Mesenteric fat pad (tissue), 1 donor: ENCODE results near the gene TCTN1. TPM values are rescaled to one million over a fixed set of nuclear protein-coding genes. Genes with fewer than 3 reads are reported as not detected.

Experiments used
- DNase-seq: peaks from one replicate; pipeline ENCODE4 v3.0.0-alpha.2; 2020; ENCODE audit warnings: low spot score
- total RNA-seq: library from RNA; stranded (reverse); fragmentation: NEBNext Ultra II Directional; extraction: Animal tissue kit (Norgen Biotek cat#: 25700); gene quantifications from one replicate; pipeline ENCODE4 v1.2.1, GENCODE V29; 2021
- donor health status: DM: yes; HTN: yes; CAD: no.

The TCTN1 gene
- total RNA-seq, 1 donor from 2014 or later: 22.7 TPM

DNA sequence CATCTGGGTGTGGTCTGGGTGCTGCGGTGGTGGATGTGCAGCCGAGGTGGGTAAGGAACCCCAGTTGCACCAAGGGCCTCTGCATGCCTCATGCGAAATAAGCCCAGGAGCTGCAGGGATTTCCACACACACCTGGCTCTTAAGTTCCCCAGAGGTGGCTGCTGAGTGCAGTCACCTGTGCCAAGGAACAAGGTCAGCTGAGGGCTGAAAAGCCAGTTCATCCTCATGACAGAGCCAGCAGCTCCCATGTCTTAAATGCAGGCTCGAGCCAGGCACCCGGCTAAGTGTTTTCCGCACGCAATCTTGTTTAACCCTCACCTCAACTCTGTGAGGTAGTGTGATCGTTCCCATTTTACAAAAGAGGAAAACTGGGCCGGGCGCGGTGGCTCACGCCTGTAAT, 65.3 kb downstream of the TCTN1 start:
- DNase-seq: no peak

DNA sequence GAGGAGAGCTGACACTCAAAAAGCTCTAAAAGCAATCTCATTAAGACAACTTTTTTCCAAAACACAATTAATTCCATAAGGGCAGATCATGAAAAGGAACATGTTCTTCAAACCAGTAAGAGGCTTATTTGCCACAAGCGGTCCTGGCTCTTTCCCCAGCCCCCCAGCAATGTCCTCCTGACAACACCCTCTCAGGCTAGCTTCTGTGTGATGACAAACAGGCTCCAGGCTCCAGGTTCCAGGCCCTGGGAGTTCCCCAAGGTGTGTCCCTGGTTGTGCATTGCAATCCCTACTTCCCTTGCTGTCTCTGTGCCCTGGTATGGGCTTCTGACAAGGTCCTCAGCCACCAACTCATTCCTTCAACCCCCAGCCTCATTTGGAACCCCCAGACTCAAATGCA, 66.1 kb downstream of the TCTN1 start:
- DNase-seq: no peak

DNA sequence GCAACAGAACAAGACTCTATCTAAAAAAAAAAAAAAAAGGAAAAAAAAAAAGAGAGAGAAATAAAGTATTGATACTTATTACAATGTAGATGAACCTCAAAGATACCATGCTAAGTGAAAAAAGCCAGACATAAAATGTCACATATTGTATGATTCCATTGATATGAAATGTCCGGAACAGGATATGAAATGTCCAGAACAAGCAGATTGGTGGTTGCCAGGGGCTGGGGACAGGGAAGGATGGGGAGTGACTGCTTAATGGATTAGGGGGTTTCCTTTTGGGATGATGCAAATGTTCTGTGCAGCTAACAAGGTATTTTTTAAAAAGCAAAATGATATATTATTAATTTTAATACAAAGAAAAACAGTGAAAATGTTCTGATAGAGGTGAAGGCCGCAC, 70.0 kb downstream of the TCTN1 start:
- DNase-seq: no peak

DNA sequence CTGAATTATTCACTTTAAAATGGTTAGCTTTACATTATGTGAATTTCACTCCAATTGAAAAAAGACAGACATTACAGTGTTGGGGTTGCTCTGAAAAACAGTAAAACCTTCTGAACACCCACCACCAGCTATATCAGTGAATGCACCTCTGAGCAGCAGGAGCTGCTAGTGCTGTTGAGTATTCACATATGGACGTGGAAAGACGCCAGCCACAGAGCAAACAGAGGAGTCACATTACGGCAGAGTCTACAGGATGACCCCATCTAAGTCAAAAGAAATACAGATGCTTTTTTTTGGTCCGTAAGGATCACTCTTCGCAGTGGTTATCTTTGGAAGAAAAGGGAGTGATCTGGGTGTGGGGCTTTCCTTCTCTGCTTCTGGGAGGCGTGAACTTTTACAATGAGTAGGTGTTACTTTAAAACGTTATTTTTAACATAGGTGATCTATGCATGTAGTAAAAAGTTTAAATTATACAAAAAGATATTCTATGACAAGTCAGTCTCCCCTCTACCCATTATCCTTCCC, 70.4 kb downstream of the TCTN1 start:
- no peak for DNase-seq

DNA sequence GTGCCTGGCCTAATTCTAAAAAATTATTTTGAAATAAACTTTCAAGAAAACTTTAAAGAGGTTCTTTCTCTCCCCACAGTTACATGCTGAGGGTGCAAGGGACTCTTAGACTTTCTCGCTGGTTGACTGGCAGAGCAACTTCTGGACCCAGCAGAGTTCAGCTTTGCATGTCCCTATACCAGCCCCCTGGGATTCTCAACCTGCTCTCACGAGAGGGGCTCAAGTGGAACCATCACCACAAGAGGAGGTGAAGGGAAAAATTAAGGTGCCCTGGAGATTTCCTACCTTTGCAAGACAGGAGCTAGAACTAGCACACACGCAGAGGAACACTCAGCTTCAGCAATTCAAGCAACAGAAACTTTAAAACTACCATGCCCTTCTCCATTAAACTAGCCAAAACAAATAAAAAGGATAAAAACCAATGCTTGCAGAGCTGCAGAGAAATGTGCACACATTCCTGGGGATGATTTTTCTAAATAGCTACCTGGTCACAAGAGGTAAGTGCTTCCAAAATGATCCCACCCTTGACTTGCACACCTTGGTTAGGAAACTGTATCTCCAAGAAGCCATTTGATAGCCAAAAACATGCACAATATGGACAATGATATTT, 72.5 kb downstream of the TCTN1 start:
- no peak for DNase-seq

DNA sequence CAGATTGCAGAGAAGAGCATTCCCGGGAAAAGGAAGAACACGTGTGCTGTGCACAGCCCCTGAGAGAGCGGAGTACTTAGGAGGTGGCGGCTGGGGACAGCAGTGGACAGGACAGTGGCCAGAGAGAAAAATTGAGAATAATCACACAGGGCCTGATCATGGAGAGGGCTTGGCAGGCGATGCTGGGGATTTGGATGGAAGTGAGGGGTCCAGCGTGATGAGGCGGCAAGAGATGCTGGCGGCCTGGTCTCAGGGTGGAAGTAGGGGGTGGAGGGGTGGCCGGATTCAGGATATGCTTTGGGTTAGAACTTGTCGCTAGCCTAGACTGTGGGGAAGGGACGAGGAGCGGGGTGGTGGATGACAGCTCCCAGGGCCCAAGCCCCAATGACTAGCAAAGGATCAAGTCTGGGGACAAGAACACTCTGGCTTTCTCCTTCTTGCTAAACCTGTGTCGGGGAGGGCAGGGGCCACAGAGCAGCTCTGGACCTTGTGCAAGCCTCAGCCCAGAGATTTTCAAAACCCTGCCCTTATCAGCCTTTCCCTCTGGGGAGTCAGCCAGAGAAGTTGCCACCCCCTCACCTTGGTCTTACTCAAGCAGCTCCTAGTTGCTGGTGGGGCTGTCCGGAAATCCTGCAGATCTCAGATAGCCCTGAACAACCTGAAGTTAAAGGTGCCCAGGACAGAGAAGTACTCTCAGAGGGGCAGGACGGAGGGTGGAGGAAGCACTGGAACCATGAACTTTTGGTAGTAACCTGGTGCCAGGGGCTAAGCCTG, 73.7 kb downstream of the TCTN1 start:
- no peak for DNase-seq

DNA sequence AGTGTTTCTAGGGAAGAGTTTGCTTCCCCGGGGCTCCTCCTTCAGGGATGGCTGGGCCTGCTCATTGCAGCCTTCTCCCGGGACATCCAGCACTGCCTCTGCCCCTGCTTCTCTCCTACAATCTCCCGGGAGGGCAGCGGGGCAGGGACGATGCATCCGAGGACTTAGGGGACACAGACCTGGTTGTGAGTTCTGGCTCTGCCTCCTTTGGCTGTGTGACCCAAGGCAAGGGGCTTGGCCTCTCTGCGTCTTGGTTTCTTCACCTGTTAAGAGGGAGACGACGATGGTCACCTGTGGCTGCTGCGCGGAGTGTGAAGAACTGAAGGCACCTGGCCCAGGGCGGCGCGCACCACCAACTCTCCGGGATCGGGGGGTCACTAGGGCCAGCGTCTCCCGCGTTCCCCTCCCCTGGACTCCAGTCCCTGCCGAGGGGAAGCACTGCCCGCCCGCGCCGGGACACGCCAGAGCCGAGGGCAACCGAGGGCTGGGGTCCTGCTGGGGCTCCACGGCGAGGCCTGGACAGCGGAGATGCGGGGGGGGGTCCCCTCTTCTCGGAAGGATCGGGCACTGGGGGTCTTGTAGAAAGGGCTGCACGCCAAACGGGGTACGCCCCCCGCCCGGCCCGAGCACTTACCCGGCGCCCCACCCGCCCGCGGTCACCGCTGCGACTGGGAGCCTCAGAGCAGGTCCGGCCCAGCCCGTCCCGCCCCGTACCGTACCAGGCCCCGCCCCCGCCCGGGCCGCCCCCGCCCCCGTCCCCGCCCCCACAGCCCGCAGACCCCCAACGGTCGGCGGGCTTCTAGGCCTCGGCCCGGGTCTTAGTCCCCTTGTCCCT, 74.7 kb downstream of the TCTN1 start, which contains the start of gene HVCN1:
TSS of gene HVCN1 (minus strand) at position 670 of the 835 bp plus-strand sequence. CDS start 5,870 bp downstream, outside the sequence.
- DNase-seq: no peak

DNA sequence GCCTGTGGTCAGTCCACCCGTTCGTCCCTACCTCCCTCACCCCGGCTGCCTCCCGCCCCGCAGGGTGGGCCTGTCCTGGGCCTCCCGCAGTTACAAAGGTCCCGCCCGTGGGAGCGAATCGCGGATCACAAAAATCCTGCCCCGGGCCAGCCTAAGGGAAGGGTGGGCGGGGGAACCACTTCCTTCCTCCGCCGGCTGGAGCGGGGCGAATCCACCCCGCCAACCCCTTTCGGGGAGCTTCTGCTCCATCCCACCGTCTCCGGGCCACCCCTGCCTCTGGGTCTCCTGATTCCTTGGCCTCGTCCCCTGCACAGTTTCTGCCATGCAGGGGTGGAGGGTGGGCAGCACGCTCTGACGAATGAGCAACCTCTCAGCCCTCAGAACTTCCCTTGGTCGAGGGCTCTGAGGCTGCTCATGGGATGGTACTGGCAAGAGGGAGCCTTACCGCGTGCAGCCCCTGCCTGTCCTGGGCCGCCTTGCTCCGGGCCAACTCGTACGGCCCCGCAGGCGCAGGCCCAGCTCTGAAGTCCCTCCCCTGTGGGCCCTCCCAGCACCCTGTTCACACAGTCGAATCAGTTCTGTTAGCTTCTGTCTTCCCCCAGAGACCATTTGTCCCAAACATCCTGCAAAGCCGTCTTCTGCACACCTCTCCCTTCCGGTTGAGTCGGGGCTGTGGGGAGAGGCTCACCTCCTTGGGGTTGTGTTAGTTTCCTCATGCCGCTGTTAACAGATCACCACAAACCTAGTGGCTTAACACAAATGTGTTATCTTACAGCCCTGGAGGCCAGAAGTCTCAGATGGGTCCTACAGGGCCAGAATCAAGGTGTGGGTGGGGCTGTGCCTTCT, 75.6 kb downstream of the TCTN1 start:
- DNase-seq: no peak

DNA sequence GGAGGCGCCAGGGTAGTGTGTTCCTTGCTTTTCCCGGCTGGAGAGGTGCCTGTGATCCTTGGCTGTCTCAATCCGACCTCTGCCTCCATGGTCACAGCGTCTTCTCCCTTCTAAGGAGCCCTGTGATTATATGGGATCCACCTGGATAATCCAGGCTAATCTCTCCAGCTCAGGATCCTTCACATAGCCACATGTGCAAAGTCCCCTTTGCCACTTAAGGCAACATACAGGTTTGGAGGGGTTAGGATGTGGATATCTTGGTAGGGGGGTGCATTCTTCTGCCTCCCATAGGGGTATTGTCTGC, 76.2 kb downstream of the TCTN1 start:
- no peak for DNase-seq

DNA sequence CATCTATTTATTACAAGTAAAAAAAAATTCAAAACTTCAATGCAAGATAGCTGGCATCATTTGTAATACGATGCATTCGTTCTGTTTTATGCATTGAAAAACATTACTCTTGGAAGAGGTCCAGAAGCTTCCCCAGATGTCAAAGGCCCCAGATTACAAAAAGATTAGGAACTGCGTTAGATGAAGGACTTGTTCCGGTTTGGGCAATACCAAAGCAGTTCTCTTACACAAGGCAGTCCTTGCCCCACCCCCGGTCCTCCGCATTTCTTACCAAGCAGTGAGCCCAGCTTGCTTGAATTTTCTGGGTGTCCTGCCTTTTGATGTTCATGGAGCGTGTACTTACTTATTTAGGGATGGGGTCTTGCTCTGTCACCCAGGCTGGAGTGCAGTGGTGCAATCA, 79.8 kb downstream of the TCTN1 start:
- no peak for DNase-seq

DNA sequence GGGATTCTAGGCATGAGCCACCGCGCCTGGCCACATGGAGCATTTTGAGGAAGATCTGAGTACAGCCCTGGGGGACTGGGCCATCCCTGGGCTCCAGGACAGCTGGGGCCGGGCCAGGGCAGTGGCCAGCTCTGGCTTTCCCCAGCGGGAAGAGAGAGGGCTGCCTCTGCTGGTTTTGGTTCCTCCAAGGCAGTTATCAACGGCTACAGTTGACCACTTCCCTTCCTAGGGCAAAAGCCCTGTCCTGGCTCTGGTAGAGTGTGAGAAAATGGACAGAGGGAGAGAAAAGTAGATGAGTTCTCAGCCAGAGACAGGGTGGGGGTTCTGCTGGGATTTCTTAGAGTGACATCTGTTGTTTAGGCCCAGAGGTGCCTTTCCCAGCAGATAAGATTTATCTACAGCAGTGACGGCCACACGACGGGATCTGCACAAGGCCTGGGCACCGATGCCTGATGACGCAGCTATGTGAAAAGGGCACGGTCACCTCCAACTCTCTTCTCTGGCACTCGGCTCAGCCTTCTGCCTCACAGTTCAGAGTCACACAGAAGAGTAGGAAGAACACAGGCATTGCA, 80.5 kb downstream of the TCTN1 start:
- DNase-seq: no peak

DNA sequence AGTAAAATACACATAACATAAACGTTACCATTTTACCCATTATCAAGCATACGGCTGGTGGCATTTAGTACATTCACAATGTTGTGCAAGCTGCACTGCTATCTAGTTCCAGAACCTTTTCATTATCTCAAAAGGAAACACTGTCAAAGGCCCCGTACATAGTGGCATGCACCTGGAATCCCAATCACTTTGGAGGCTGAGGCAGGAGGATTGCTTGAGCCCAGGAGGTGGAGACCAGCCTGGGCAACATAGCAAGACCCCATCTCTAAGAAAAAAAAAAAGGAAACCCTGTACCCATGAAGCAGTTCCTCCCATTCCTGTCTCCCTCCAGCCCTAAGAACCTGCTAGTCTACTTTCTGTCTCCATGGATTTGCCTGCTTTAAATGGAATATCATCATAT, 82.4 kb downstream of the TCTN1 start:
- DNase-seq: peak; percentile 20

DNA sequence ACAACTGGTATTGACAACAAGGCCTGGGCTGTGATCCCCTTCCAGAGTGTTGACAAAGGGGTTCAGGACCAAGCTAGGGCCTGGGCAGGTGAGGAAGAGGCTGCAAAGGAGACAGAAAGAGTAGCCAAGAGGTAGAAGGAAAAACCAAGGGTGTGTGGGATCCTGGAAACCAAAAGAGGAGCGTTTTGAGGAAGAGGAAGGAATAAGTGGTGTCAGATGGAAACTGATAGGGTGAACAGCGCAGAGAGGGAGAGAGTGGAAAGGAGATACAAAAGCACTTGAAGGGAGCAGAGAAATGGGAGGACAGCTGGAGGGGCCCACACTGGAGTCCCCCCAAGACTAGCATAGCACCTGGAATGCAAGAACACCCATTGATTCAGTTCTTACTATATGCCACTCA, 83.3 kb downstream of the TCTN1 start:
- no peak for DNase-seq

DNA sequence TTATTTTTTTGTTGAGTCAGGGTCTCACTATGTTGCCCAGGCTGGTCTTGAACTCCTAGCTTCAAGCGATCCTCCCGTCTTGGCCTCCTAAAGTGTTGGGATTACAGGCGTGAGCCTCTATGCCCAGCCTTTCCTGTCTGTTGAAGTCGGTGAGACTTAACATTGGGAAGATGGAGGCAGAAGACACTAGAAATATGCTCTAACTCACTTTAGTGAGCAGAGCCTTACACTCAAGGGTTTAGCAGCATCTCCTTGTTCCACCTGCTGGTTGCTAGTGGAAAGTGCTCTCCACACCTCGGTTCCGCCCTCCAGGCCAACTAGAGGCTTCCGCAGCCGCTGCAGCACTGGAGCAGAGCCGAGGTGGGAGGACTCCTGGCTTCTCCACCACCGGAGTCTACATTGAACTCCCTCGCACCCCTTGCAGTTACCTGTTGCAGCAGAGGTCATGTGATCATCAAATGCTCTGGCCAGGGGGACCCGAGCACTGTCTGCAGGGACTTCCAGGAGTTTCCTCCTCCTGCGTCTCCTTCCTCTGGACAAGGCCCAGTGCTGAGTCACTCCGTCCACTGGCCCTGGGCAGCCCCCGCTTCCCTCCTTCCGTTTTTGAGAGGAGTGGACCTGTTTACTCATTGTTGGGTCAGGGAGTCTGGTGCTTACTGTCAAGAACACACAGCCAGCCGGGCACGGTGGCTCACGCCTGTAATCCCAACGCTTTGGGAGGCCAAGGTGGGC, 84.4 kb downstream of the TCTN1 start:
- peak; percentile 90 for DNase-seq

Other genes with a start within 250 kb of the TCTN1 start
- 47.1 TPM for gene ANAPC7, start 210.4 kb upstream of the TCTN1 start, total RNA-seq
- gene ARPC3, start 163.8 kb upstream of the TCTN1 start, total RNA-seq: 187 TPM
- gene GPN3, start 145.9 kb upstream of the TCTN1 start, total RNA-seq: 24.1 TPM
- gene FAM216A, start 145.3 kb upstream of the TCTN1 start, total RNA-seq: 6.6 TPM
- gene VPS29, start 112.0 kb upstream of the TCTN1 start, total RNA-seq: 110 TPM
- gene RAD9B, start 111.8 kb upstream of the TCTN1 start, total RNA-seq: 0.90 TPM
- gene PPTC7, start 30.8 kb upstream of the TCTN1 start, total RNA-seq: 29.9 TPM
- gene HVCN1, start 75.0 kb downstream of the TCTN1 start, total RNA-seq: 4.2 TPM
- gene PPP1CC, start 128.8 kb downstream of the TCTN1 start, total RNA-seq: 101 TPM
- gene CCDC63, start 232.9 kb downstream of the TCTN1 start, total RNA-seq: not detected